ENCODE data around the gene SELPLG.
"Not testable (repeated sequence)": the region's sequence is repeated elsewhere in the genome, so short reads cannot be mapped to it uniquely, and the experiment has no call there.

The SELPLG gene

GRCh38 chr12:108586306-108586705, 47.4 kb downstream of the SELPLG start:
- no peak for DNase-seq

GRCh38 chr12:108585864-108586263, 47.8 kb downstream of the SELPLG start:
- no peak for DNase-seq

DNA sequence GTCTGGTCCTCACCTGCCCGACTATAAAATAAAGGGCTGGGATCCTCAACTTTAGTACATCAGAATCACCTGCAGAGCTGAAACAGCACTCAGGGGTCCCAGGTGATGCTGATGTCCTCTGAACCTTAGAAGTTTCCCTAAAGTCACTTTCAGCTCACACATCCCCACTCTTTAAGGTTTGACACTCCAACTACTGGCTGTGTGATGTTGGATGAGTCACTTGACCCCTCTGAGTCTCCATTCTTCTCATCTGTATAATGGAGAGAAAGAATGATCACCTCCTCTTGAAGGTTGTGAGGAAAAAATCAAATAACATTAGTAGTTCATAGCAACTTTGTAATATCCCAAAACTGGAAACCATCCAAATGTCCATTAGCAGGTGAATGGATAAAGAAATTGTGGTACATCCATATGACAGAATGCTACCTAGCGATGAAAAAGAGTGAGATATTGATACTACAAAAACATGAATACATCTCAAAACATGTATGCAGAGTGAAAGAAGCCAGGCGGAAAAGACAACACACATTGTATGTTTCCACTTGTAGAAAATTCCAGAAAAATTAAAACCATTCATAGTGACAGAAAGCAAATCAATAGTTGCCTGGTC, 49.1 kb downstream of the SELPLG start:
- no peak for DNase-seq

- DNase-seq: peak; percentile 12
Measured at GRCh38 chr12:108583991-108584390, 49.7 kb downstream of the SELPLG start.

GRCh38 chr12:108582978-108583770, 50.5 kb downstream of the SELPLG start:
- no peak for DNase-seq

DNA sequence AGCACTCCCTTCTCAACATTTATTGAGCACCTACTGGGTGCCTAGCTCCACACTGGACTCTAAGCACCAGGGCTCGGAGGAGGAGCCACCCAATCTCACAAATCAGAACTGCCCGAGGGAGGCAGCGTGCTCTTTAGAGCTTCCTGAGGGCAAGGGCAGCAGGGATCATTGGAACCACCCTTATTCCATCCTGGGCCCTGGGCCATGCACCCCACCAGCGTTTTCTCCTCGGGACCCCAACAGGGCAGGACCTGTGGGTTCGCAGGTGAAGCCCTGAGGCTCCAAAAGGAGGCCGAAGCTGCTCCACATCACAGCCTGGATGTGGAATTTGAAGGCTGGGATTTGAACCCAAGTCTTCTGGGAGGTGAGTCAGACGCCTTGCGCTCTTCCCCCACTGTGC, 51.2 kb downstream of the SELPLG start:
- no peak for DNase-seq

DNA sequence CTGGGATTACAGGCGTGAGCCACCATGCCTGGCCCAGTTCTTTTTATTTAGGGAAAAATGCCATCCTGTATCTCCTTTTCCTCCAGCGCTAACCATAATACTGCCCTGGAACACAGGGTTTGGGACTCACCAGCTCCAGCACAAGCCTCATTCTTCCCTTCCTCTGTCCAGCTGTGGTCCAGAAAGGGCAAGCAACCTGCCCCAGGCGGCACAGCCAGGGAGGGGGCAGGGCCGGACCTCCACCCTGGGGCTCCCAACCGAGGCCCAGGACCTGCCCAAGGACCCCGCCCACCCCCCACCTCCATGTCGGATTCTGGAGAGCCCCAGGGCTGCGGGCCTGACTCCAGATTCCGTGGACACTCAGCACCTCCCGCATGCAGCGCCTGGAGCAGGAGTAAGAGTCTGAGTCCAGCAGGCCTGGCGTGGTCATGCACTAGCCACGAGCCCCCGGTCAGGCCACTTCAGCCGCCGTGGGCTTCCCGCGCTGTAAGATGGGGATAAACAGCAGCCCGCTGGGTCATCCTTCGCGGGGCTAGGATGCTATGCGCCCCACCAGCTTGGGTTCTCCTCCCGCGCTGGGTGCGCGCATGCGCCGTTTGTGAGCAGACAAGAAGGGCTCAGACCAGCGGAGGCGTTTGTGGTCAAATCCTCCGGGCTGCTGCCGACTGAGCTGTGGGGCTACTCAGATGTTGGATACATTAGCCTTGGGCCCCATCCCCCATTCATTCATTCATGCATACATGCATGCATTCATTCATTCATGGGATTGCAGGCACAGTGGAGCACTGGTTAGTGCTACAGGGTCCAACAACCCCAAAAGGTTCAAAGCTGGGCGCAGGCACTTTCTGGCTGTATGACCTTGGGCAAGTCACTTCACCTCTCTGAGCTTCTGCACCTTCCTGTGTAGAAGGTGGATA, 52.1 kb downstream of the SELPLG start:
- DNase-seq: no peak

DNA sequence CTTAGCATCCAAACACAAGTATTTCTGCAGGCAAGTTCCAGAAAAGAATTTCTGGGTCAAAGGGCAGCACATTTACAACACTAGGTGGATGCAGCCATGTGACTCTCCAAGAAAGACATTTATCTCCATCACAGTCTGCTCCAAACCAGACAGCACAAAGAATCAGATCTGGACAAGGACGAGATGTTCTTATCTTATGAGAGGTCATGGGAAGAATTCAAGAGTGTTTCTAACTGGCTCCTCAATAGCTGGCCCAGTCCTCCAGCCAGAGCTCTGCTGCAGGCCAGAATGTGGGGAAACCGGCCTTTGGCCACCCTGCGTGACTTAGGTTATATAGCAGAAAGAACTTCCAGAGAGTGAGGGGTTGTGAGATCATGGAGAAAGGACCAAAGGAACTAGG, 53.2 kb downstream of the SELPLG start:
- no peak for DNase-seq

DNA sequence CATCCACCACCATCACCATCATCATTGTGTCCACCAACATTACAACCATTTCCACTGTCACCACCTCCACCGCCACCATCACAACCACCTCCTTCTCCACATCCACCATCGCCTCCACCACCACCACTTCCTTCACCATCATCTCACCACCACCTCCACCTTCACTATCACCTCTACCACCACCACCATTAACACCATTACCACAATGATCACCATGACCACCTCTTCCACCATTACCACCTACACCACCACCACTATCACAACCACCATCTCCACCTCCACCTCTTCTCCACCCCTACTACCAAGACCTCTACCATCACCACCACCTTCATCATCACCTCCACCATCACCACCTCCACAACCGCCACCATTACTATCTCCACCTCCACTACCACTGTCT, 54.9 kb downstream of the SELPLG start:
- DNase-seq: no peak

- no peak for DNase-seq
Measured at GRCh38 chr12:108578264-108578663, 55.4 kb downstream of the SELPLG start.

GRCh38 chr12:108577458-108577857, 56.2 kb downstream of the SELPLG start:
- no peak for DNase-seq

DNA sequence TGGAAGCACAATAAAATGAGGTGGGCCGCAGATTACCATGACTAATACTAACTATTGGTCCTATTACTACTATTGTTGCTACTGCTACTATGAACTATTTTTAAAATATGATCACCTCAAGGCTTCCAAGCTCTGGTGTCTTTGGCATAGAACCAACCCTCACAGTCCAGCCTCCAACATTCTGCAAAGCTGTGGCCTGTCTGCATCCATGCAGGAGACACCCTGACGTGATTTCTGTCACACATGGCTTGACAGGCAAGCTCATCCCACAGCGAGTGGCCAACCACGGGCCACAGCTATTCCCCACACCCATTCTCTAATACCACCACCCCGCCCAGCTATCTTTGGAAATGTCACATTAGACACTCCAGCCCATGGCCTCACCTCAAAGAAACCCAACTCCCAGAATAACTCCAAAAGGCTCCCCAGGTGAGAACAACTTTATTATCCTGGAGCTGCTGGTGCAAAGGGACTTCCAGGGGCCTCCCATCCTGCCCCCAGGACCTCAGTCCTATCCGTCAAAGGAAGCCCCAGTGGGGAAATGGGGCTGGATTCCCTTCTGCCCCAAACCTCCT, 56.9 kb downstream of the SELPLG start:
- DNase-seq: no peak

DNA sequence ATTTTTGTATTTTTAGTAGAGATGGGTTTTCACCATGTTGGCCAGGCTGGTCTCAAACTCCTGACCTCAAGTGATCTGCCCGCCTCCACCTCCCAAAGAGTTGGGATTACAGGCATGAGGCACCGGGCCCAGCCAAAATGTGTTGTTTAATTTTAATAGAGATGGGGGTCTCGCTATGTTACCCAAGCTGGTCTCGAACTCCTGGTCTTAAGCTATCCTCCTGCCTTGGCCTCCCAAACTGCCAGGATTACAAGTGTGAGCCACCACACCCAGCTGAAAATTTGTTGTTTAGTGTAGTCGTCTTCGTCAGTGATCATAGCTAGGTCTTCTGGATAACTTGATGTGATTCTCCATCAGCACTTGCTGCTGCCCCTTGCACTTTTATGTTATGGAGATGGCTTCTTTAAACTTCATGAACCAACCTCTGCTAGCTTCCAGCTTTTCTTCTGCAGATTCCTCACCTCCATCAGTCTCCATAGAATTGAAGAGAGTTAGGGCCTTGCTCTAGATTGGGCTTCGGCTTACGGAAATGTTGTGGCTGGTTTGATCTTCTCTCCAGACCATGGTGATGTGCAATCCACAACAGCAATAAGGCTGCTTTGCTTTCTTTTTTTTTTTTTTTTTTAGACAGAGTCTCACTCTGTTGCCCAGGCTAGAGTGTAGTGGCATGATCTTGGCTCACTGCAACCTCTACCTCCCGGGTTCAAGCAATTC, 58.3 kb downstream of the SELPLG start:
- no peak for DNase-seq

DNA sequence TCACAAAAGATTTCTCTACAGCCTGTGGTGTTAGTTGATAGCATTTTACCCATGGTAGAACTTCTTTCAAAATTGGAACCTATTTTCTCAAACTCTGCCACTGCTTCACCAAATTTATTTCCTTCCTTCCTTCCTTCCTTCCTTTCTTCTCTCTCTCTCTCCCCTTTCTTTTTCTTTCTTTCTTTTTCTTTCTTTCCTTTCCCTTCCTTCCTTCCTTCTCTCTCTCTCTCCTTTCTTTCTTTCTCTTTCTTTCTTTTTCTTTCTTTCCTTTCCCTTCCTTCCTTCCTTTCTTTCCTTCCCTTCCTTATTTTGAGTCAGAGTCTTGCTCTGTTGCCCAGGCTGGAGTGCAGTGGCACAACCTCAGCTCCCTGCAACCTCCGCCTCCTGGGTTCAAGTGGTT, 59.4 kb downstream of the SELPLG start:
- DNase-seq: not testable (repeated sequence)

- DNase-seq: no peak
Measured at GRCh38 chr12:108573317-108573716, 60.4 kb downstream of the SELPLG start.

GRCh38 chr12:108572166-108572790, 61.4 kb downstream of the SELPLG start:
- DNase-seq: no peak

Measured in NCI-H1417 treated with DMSO at 0.1 percent for 48 hours (cell line).